AG09319 (cell line): ENCODE data around the gene CAPZB.

Source experiments
- DNase-seq: peaks from one replicate; pipeline ENCODE4 v3.0.0-alpha.2; 2010; ENCODE audit warnings: low read depth; ENCODE audit errors: extremely low read depth
- TF ChIP-seq, protein P1 (sequence below): IDR thresholded peaks from 2 replicates; pipeline ENCODE4 v1.5.1; 2011; ENCODE audit warnings: low read depth, mild to moderate bottlenecking, inconsistent platforms, low read length, moderate library complexity

The CAPZB gene

DNA sequence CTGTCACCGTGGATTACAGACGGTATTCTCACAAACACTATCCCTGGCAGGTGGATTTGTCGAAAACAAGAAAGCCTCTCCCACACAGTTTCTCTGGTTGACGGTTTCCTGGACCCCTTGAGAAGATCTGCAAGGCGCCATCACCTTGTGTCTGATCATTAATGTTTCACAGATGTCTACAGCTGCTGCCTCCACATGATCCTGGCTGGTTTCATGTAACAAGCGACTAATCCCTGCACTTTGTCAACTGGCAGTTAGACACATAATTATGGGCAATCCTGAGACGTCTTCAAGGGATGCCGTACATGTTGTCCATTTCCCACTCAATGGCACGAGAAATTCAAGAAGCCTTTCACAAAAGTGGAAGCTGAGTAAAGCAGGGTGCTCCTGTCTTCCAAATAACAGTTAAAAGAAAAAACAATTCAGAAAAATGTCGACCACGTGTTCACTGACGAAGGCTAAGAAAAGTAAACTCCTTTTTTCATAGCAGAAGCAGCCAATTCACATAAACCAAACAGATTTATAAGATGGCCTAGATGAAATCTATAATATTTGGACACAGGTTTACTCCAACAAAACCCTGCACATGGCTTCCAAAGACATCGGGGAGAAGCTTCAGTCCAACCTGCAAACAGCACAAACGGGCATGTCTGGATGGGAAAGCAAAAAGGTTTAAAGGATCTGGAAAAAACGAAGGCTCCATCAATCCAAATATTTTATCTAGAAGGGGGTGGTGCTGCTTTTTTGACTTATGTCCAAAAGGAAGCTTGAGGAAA, 52.2 kb downstream of the CAPZB start:
- no peak for DNase-seq
- TF ChIP-seq, protein P1, sequence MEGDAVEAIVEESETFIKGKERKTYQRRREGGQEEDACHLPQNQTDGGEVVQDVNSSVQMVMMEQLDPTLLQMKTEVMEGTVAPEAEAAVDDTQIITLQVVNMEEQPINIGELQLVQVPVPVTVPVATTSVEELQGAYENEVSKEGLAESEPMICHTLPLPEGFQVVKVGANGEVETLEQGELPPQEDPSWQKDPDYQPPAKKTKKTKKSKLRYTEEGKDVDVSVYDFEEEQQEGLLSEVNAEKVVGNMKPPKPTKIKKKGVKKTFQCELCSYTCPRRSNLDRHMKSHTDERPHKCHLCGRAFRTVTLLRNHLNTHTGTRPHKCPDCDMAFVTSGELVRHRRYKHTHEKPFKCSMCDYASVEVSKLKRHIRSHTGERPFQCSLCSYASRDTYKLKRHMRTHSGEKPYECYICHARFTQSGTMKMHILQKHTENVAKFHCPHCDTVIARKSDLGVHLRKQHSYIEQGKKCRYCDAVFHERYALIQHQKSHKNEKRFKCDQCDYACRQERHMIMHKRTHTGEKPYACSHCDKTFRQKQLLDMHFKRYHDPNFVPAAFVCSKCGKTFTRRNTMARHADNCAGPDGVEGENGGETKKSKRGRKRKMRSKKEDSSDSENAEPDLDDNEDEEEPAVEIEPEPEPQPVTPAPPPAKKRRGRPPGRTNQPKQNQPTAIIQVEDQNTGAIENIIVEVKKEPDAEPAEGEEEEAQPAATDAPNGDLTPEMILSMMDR, result no peak

DNA sequence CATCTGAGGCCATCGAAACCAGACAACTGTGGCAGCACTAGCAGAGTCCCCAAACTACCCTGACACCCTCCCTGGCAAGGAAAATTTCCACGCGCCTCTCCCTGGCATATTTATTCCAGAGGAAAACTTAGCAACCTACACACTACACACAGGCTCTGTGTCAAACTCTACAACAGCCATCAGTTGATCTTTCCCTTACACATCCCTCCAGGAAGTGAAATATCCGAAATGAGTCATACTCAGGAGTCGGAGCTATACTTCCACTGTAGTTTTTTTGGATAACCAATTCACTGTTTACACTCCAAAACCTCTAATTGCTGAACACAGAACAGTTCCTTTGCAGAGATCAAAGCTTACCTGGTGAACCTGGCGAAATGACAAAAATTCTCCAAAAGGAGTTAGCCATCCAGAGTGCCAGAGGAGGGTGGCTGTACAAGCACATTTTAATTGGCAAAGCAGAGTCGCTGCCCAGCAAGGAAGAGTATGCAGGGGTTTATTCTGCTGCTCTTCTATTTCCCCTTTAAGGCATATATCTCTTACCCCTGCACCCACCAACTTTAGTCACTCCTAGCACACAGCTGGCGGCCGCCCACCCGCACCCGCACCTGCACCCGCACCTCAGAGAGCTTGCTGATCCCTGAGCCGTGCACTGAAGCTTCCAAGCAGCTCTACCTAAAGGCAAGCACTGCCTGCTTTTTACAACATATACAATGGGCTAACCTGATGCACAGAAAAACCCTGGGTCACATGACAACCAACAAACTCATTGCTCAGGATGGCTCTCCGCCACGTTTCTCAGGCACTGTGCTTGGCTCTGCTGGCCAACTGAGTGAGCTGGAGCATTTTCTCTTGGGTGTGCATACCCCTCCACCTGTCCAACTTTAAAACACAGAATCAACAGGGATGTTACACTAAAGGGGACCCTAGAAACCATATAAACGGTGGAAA, 54.9 kb downstream of the CAPZB start:
- no peak for DNase-seq

DNA sequence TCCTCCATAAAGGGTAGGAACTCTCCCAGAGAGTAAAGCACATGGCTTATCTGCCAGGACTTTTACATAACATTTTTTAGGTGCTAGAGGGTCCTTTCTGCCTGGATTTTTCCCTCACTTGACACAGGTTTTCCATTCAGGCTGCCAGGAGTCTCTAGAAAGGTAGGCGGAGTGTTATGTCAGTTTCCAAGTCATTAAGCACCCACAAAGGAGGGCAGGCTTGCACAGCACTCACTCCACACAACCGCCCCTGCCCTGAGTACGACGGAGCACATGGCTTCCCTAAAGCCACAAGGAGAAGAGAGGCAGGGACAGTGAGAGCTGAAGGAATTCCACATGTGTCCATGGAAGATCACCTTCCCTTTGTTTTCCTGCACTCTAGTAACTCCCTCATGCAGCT, 55.7 kb downstream of the CAPZB start:
- DNase-seq, result no peak
- TF ChIP-seq, protein P1, result no peak

More for the DNA sequence above, 54.9 kb downstream of the CAPZB start:
- TF ChIP-seq, protein P1, result no peak

DNA sequence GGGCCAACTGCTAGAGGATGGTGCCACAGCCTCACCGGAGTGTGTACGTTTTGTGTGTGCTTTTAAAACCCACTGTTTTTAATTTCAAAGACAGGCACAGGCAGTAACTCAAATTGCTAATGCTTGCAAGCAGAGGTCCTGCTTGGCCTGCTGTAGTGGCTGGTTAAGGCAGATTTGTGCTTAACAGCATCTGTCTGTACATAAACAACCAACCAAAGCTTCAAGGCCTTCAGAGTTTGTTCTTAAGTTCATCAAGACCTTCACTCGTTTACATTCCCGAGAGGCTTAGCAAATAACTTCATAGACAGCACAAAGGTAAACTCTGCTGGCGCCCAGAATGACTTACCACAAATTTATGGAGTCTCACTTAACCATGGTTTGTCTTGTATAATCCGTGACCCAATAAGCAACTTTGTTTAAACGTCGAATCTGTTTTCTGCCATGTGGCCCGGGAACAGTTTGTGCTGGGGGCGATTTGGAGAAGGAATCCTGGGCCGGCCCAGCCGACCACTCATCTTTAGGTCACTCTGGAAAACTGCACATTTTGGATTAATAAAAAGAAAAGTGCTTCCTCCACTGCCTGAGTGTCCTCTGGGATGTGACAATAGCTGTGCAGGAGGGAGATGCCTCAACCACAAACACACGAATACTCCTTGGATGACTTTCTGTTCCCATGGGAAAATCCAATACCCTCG, 58.1 kb downstream of the CAPZB start:
- DNase-seq, result no peak
- TF ChIP-seq, protein P1, result no peak; the same call in 1 of the 2 replicates

DNA sequence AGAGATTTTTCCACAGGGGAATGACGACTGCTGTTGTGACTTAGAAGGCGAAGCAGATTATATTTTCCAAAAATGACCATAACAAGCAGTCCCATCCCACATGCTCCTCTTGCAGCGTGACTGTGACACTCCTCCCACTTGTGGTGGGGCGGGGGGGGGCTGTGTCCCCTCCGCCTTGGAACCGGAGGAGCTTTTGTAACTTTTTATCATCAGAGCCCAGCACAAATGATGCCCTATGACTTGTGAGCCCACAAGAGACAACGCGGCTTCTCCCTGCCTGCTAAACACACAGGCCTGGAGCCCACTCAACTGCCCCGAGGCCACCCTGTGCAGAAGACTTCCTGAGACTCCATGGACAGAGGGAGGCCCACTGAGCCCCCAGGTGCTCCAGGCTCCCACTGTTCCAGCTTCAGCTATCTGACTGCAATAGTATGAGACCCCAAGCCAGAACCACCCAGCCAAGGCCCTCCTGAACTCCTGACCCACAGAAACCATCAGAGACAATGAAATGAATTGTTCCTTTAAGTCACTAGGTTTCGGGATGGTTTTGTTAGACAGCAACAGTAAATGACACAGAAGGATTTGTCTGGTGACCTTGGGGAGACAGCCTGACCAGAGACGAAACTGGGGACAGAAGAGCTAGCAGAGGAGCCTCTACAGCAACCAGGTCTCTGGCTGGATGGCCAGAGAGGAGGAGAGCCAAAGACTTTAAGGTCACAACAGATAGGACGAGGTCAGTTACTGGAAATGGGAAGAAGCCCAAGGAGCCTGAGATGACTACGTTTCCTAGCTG, 58.8 kb downstream of the CAPZB start:
- DNase-seq, result no peak
- TF ChIP-seq, protein P1, result no peak

DNA sequence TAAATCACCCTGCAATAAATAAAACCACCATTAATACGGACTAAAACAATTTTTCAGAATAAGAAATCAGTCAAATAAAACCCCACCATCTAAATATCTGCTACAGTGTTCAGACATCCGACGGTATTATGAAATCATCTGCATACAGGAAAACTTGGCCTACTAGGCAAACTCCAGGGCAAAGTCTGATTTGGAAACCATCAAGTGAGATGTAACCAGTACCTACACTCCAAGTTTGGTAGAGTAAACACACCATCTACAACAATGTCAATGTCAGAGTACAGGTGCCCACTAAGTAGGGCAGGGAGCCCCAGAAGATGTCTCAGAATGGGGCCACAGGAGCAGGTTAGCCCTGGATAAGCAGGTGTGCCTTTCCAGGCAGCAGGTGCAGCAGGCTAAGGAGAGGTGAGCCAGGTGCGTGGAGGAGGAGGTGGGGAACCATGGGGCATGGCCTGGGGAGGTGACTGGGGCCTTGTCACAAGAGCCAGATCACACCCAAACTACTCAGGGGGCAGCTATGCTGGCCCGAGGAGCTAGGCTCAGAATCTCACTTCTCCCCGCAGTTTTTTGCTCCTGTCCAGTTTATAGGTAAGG, 59.6 kb downstream of the CAPZB start:
- TF ChIP-seq, protein P1, result no peak
- DNase-seq, result no peak
